Colonic mucosa (tissue), 4 donors: ENCODE results near the gene EHMT2. TPM values are rescaled to one million over a fixed set of nuclear protein-coding genes. Genes with fewer than 3 reads are reported as not detected.

Experiments used
- DNase-seq: peaks from one replicate; pipeline ENCODE4 v3.0.0-alpha.2; 2020
- H3K27ac ChIP-seq: fragments of 200-600 bp; one replicate; pipeline ENCODE4 v1.8.0; 2021
- H3K27me3 ChIP-seq: fragments of 200-600 bp; one replicate; pipeline ENCODE4 v1.8.0; 2021
- H3K36me3 ChIP-seq: fragments of 200-600 bp; one replicate; pipeline ENCODE4 v1.8.0; 2021
- H3K4me1 ChIP-seq: fragments of 200-600 bp; one replicate; pipeline ENCODE4 v1.8.0; 2021; ENCODE audit warnings: mild to moderate bottlenecking
- H3K4me3 ChIP-seq: fragments of 200-600 bp; one replicate; pipeline ENCODE4 v1.8.0; 2021
- H3K9ac ChIP-seq, 2 donors: one replicate each; pipeline ENCODE4 v1.7.0; 2013; ENCODE audit warnings: control low read depth in 2 of 2, low read depth in 2 of 2, low read length in 2 of 2
- H3K9me3 ChIP-seq: fragments of 200-600 bp; one replicate; pipeline ENCODE4 v1.8.0; 2021
- CTCF ChIP-seq: fragments of 200-600 bp; IDR thresholded peaks from one replicate; pipeline ENCODE4 v1.8.0; 2022; ENCODE audit warnings: antibody characterized with exemption, mild to moderate bottlenecking
- intact Hi-C: fragments of 100-400 bp; cut with DNase I; formaldehyde crosslinking; loops from one replicate; pipeline ENCODE4 v1.14.1; 2022
- total RNA-seq, 2 donors: library from RNA; stranded (reverse); fragmentation: NEBNext Ultra II Directional in 1 of 2; extraction: Animal tissue kit (Norgen Biotek cat#: 25700) in 1 of 2; gene quantifications; one replicate each; pipeline ENCODE4 v1.2.1, GENCODE V29; 2021
- donor health status: healthy.
- donor health status: DM: no; HTN: no; CAD: no.
- donor health status: DM: no; HTN: no; CAD: no.

Gene EHMT2
- total RNA-seq, 2 donors from 2014 or later: 28.4 to 52.1 TPM

GRCh38 chr6:31892821-31893220 lies 4.7 kb downstream of the EHMT2 start:
- no peak overlapping the region for H3K4me3 ChIP-seq
- TF ChIP-seq CTCF: no peak
- no peaks in the 10 kb centered on the region for H3K4me1 ChIP-seq
- H3K9ac ChIP-seq: no peak overlapping the region
- no peaks in the 10 kb centered on the region for H3K27me3 ChIP-seq
- intact Hi-C loops: no loop called here
- DNase-seq: no peak
- H3K9me3 ChIP-seq: no peaks in the 10 kb centered on the region
- H3K27ac ChIP-seq: no peak overlapping the region
- no peaks in the 10 kb centered on the region for H3K36me3 ChIP-seq

GRCh38 chr6:31889331-31889972 lies 8.0 kb downstream of the EHMT2 start:
- no peak for DNase-seq
- no peaks in the 10 kb centered on the region for H3K9me3 ChIP-seq
- H3K27ac ChIP-seq: no peak overlapping the region
- H3K9ac ChIP-seq: no peak overlapping the region
- no peak for TF ChIP-seq CTCF
- H3K27me3 ChIP-seq: no peaks in the 10 kb centered on the region
- no peaks in the 10 kb centered on the region for H3K36me3 ChIP-seq
- H3K4me3 ChIP-seq: no peak overlapping the region
- no peaks in the 10 kb centered on the region for H3K4me1 ChIP-seq
- intact Hi-C loops: loop anchor here (10.0 kb wide), 1 partner anchor 215 kb away; no protein-coding TSS in a partner anchor

- H3K27me3 ChIP-seq: no peaks in the 10 kb centered on the region
- H3K27ac ChIP-seq: no peak overlapping the region
- no peaks in the 10 kb centered on the region for H3K36me3 ChIP-seq
- no peaks in the 10 kb centered on the region for H3K4me1 ChIP-seq
- H3K4me3 ChIP-seq: no peak overlapping the region
- TF ChIP-seq CTCF: peak; percentile 65
- peak; percentile 61 for DNase-seq
- intact Hi-C loops: loop anchor here (10.0 kb wide), 1 partner anchor 214 kb away; no protein-coding TSS in a partner anchor
- no peaks in the 10 kb centered on the region for H3K9me3 ChIP-seq
- H3K9ac ChIP-seq: no peak overlapping the region
These were observed 8.9 kb downstream of the EHMT2 start for GRCh38 chr6:31888276-31889258.

- TF ChIP-seq CTCF: no peak
- DNase-seq: no peak
- intact Hi-C loops: loop anchor here (10.0 kb wide), 1 partner anchor 213 kb away; no protein-coding TSS in a partner anchor
- no peaks in the 10 kb centered on the region for H3K9me3 ChIP-seq
- no peak overlapping the region for H3K4me3 ChIP-seq
- no peak overlapping the region for H3K27ac ChIP-seq
- H3K4me1 ChIP-seq: no peaks in the 10 kb centered on the region
- H3K9ac ChIP-seq: no peak overlapping the region
- no peaks in the 10 kb centered on the region for H3K27me3 ChIP-seq
- H3K36me3 ChIP-seq: no peaks in the 10 kb centered on the region
These were observed 10.1 kb downstream of the EHMT2 start for GRCh38 chr6:31887173-31888007.

GRCh38 chr6:31886541-31886991 lies 10.9 kb downstream of the EHMT2 start:
- DNase-seq: no peak
- H3K9me3 ChIP-seq: no peaks in the 10 kb centered on the region
- no peaks in the 10 kb centered on the region for H3K27me3 ChIP-seq
- H3K4me1 ChIP-seq: no peaks in the 10 kb centered on the region
- H3K36me3 ChIP-seq: no peaks in the 10 kb centered on the region
- H3K4me3 ChIP-seq: no peak overlapping the region
- TF ChIP-seq CTCF: no peak
- H3K27ac ChIP-seq: no peak overlapping the region
- H3K9ac ChIP-seq: no peak overlapping the region
- intact Hi-C loops: loop anchor here (10.0 kb wide), 1 partner anchor 212 kb away; no protein-coding TSS in a partner anchor
